Loucy (cell line): Measurements from ENCODE around the gene THEM4.

Experiments used
- H2AFZ ChIP-seq: fragments of 200-600 bp; sonication (generic); 2 replicates; pipeline ENCODE4 v1.6.0; 2016; ENCODE audit warnings: antibody characterized with exemption, mild to moderate bottlenecking, low read length, moderate library complexity
- H3F3A ChIP-seq: fragments of 200-600 bp; 2 replicates; pipeline ENCODE4 v1.6.0; 2016; ENCODE audit warnings: antibody characterized with exemption, low read depth, mild to moderate bottlenecking
- H3K27me3 ChIP-seq: fragments of 200-600 bp; sonication (generic); 2 replicates; pipeline ENCODE4 v1.6.1; 2014; ENCODE audit warnings: low read length, mild to moderate bottlenecking; ENCODE audit not compliant: insufficient read depth, poor library complexity, severe bottlenecking
- H3K36me3 ChIP-seq: fragments of 200-600 bp; sonication (generic); 2 replicates; pipeline ENCODE4 v1.6.1; 2016; ENCODE audit warnings: low read length; ENCODE audit not compliant: insufficient read depth
- H3K4me1 ChIP-seq: fragments of 200-600 bp; sonication (generic); 2 replicates; pipeline ENCODE4 v1.5.1; 2014; ENCODE audit warnings: low read length, mild to moderate bottlenecking; ENCODE audit not compliant: insufficient read depth, poor library complexity, severe bottlenecking
- H3K4me2 ChIP-seq: fragments of 200-600 bp; sonication (generic); 2 replicates; pipeline ENCODE4 v1.6.0; 2014; ENCODE audit warnings: antibody characterized with exemption, low read length, low read depth, mild to moderate bottlenecking; ENCODE audit not compliant: poor library complexity, severe bottlenecking
- H3K4me3 ChIP-seq: fragments of 200-600 bp; sonication (generic); 2 replicates; pipeline ENCODE4 v1.5.1; 2014; ENCODE audit warnings: low read length, mild to moderate bottlenecking, mixed read lengths; ENCODE audit not compliant: poor library complexity, severe bottlenecking
- H3K79me2 ChIP-seq: fragments of 200-600 bp; sonication (generic); 2 replicates; pipeline ENCODE4 v1.6.1; 2014; ENCODE audit warnings: low read length; ENCODE audit not compliant: insufficient read depth
- H3K9ac ChIP-seq: fragments of 200-600 bp; sonication (generic); 2 replicates; pipeline ENCODE4 v1.6.0; 2014; ENCODE audit warnings: mild to moderate bottlenecking, low read depth, low read length, moderate library complexity; ENCODE audit not compliant: poor library complexity, severe bottlenecking
- H3K9me2 ChIP-seq: fragments of 200-600 bp; sonication (generic); replicated peaks from 2 replicates; pipeline ENCODE4 v1.6.1; 2016; ENCODE audit warnings: low read depth, low read length, mixed read lengths
- H3K9me3 ChIP-seq: fragments of 200-600 bp; sonication (generic); 2 replicates; pipeline ENCODE4 v1.6.1; 2014; ENCODE audit warnings: mild to moderate bottlenecking, antibody characterized with exemption, low read length, low read depth; ENCODE audit not compliant: insufficient read depth
- H4K20me1 ChIP-seq: fragments of 200-600 bp; sonication (generic); 2 replicates; pipeline ENCODE4 v1.6.0; 2014; ENCODE audit warnings: antibody characterized with exemption, low read length, mild to moderate bottlenecking; ENCODE audit not compliant: insufficient read depth, poor library complexity, severe bottlenecking
- EZH2phosphoT487 ChIP-seq: fragments of 200-600 bp; IDR thresholded peaks from 2 replicates; pipeline ENCODE4 v1.6.1; 2018; ENCODE audit warnings: antibody characterized with exemption, mild to moderate bottlenecking, moderate library complexity, borderline replicate concordance
- TF ChIP-seq, protein P1 (sequence below): fragments of 200-600 bp; sonication (generic); conservative IDR thresholded peaks from 2 replicates; pipeline ENCODE4 v1.5.1; 2014; ENCODE audit warnings: mild to moderate bottlenecking, antibody characterized with exemption, low read length

THEM4 gene

DNA sequence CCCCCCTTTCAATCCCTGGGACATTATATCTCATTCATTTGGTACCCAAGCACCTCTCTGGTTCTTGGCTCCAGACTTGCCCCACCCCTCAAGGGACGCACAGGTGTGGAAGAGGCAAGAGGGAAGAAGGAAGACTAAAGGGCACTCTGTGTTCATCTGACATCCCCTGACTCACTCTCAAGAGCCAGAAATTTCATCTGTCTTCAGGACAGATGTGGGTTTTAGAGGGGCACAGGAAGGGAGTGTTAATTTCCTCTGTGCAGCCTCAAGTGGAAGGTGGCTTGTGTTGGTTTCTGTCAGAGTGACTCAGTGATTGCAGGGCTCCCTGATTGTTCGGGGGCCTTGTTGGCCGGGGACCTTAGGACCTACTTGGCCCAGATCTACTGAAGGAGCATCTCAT, 72.1 kb downstream of the THEM4 start:
- Histone ChIP-seq H3F3A (no peaks in the 10 kb centered on the region), H3K36me3 (no peaks in the 10 kb centered on the region), H3K9me3 (no peaks in the 10 kb centered on the region), H3K4me1 (peaks cover 21% of the 10 kb centered on the region), H4K20me1 (no peaks in the 10 kb centered on the region), H3K9me2 (no peaks in the 10 kb centered on the region), H3K9ac (no peak overlapping the region), H3K79me2 (no peaks in the 10 kb centered on the region), H3K4me3 (peak overlapping the region; percentile 44), H3K4me2 (peak overlapping the region; percentile 61), H3K27me3 (no peaks in the 10 kb centered on the region), H2AFZ (no peak overlapping the region)
- TF ChIP-seq, protein P1, sequence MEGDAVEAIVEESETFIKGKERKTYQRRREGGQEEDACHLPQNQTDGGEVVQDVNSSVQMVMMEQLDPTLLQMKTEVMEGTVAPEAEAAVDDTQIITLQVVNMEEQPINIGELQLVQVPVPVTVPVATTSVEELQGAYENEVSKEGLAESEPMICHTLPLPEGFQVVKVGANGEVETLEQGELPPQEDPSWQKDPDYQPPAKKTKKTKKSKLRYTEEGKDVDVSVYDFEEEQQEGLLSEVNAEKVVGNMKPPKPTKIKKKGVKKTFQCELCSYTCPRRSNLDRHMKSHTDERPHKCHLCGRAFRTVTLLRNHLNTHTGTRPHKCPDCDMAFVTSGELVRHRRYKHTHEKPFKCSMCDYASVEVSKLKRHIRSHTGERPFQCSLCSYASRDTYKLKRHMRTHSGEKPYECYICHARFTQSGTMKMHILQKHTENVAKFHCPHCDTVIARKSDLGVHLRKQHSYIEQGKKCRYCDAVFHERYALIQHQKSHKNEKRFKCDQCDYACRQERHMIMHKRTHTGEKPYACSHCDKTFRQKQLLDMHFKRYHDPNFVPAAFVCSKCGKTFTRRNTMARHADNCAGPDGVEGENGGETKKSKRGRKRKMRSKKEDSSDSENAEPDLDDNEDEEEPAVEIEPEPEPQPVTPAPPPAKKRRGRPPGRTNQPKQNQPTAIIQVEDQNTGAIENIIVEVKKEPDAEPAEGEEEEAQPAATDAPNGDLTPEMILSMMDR = no peak
- no peak for TF ChIP-seq EZH2phosphoT487

DNA sequence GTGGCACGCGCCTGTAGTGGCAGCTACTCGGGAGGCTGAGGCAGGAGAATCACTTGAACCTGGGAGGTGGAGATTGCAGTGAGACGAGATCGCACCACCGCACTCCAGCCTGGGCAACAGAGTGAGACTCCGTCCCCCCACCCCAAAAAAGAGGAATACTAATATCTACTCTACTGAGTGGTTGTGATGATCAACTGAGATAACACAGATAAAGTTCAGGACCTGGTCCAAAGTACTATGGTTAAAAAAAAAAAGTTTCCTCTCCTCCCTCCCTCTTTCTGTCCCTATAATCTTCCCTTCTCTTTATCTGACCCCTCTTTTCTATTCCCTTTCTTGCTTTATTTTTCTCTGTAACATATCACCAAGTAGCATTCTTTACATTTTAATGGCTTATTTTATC, 73.7 kb downstream of the THEM4 start:
- Histone ChIP-seq H3F3A (no peaks in the 10 kb centered on the region), H3K79me2 (no peaks in the 10 kb centered on the region), H3K27me3 (no peaks in the 10 kb centered on the region), H2AFZ (no peak overlapping the region), H3K4me2 (no peak overlapping the region), H3K9me2 (no peaks in the 10 kb centered on the region), H3K9me3 (no peaks in the 10 kb centered on the region), H3K4me1 (peaks cover 30% of the 10 kb centered on the region), H3K9ac (no peak overlapping the region), H4K20me1 (no peaks in the 10 kb centered on the region), H3K36me3 (no peaks in the 10 kb centered on the region), H3K4me3 (no peak overlapping the region)
- TF ChIP-seq, protein P1 = no peak
- no peak for TF ChIP-seq EZH2phosphoT487

DNA sequence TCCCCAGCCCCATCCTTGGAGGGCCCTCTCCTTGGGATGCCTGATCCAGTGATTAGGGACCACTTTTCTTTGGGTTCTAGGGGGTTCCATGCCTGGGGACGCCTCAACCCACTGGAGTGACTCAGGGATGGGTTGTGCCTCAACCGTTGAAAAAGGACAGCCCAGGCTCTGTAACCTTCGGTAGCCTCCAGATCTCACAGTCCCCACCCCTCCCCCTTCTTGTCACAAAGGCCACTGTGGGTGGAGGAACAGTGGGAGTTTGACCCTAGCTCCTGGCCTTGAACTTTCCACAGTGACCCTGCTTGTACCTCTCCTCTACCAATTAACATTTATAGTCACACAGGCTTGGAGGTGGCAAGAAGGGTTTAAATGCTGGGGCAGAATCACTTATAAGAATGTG, 75.1 kb downstream of the THEM4 start:
- no peak overlapping the region for H2AFZ ChIP-seq
- no peak for TF ChIP-seq EZH2phosphoT487
- TF ChIP-seq, protein P1 = no peak
- H3K27me3 ChIP-seq = no peaks in the 10 kb centered on the region
- no peak overlapping the region for H3K4me2 ChIP-seq
- no peak overlapping the region for H3K4me3 ChIP-seq
- H3K79me2 ChIP-seq = no peaks in the 10 kb centered on the region
- H4K20me1 ChIP-seq = no peaks in the 10 kb centered on the region
- no peaks in the 10 kb centered on the region for H3K9me2 ChIP-seq
- no peaks in the 10 kb centered on the region for H3K9me3 ChIP-seq
- peaks cover 44% of the 10 kb centered on the region for H3K4me1 ChIP-seq
- no peaks in the 10 kb centered on the region for H3K36me3 ChIP-seq
- H3F3A ChIP-seq = peaks cover 9% of the 10 kb centered on the region; the same call in 1 of the 2 replicates
- H3K9ac ChIP-seq = no peak overlapping the region
